Activated T-cell treated with anti-CD3 and anti-CD28 coated beads for 24 hours (primary cell): Measurements from ENCODE around the gene PTH2.
A peak's percentile ranks its signal among the peaks of the same experiment; 100 is the strongest.

Experiments
- DNase-seq: peaks from one replicate; pipeline ENCODE4 v3.0.0-alpha.2; 2020; ENCODE audit warnings: low read depth

The PTH2 gene

DNA sequence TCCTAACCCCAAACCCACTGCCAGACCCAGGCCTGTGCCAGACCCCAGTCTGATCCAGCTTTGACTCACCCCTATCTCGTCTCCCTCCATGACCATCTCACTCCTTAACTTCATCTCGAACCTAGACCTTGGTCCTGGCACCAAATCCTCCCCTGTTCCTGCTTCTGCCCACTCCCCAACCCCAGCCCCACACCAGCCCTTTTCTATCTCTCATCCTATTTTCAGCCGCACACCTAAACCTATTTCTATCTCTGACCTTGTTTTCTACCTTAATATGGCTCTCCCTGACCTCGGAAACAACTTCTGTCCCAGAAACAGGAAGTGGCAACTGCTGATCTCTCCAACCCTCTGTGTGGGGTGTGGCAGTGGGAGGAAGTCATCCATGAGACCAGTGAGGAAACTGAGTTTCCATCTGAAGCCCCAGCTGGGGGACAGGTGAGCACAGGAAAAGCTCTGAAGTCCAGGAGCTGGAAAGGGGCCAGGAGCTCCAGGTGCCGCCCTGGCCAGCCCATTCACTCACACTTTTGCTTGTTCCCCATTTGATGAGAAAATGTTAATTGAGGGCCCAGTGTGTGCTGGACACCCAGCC, 13.7 kb downstream of the PTH2 start:
- no peak for DNase-seq

DNA sequence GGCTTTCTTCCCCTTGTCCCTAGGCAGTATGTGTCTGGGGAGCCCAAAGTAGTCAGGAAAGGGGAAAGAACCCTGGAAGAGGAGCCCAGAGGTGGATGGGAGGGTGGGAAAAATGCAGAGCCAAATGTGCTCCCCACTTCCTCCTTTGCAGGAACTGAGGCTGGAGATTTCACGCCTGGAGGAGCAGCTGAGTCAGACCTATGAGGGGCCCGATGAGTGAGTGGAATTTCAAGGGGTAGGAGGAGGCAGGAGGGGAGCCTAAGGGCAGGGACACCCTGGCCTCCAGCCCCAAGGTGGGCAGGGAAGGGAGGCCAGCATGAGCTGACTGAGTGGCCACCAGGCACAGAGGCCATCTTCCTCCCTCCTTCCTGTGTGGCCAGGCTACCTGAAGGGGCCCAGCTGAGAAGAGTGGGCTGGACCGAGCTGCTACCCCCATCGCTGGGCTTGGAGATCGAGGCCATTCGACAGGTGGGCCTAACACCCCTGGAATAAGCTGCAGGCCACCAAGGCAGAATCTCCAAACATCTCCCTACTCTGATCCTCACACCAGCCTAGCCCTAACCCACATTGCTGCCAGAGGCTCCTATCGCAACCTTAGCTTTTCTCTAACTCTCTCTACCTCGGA, 14.3 kb downstream of the PTH2 start:
- DNase-seq, result no peak

DNA sequence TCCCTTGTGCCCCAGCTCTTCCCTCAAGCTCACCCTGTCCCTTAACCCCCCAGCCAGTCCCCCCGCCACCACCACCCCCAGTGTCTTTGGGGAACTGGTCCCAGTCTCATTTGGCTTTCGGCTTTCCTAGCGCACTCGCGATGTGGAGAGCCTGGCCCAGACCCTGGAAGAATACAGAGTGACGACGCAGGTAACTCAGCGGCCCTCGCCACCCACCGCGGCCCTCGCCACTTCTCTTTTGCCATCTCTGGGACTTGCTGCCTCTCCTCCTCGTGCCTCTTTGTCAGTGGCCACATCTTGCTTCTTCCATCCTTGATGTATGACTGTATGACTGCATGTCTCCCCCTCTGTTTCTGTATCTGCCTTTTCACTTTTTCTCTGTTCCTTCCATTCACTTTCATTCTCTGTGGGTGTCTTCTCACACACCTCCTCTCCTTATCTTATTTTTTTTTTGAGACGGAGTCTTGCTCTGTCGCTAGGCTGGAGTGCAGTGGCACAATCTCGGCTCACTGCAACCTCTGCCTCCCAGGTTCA, 15.7 kb downstream of the PTH2 start:
- no peak for DNase-seq

DNA sequence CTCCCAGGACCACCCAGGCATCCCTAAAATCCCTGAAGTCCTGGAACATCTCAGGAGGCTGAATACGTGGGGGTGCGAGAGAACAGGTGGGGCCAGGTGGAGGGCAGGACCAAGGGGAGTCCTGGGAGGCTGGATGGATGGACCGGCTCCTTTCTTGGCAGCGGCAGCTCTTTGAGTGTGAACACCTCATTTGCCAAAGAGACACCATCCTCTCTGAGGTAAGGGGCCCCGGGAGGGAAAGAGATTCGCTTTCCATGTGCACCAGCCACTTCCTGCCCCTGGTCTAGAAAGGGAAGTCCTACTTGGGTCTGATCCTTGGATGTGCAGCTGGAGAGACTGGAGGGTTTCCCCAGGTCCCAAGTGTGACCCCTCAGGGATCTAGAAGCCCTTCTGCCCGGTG, 16.2 kb downstream of the PTH2 start:
- no peak for DNase-seq

GRCh38 chr19:49403404-49404187, 19.6 kb downstream of the PTH2 start:
- no peak for DNase-seq

DNA sequence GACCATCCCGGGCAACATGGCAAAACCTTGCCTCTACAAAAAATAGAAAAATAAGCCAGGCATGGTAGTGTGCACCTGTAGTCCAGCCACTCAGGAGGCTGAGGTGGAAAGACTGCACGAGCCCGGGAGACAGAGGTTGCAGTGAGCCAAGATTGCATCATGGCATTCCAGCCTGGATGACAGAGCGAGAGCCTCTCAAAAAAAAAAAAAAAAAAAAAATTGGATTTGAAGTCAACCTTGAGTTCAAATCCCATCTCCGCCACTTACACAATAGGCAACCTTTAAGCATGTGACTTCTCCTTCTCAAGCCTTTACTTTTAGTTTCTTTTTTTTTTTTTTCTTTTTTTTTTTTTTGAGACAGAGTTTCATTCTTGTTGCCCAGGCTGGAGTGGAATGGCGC, 23.2 kb downstream of the PTH2 start:
- no peak for DNase-seq

DNA sequence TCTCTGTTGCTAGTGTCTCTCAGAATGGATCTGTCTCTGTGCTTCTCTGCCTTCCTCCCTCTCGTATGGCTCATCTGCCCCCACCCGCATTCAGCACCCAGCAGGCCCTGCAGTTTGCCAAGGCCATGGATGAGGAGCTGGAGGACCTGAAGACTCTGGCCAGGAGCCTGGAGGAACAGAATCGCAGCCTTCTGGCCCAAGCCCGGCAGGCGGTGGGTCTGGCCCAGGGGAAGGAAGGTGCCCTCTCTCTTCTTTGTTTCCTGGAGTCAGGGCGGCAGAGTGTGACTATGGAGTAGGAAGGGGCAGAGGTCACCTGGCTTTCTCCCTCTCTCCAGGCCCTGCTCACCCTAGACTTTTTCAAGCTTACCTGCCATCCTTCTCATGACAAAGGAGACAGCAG, 24.3 kb downstream of the PTH2 start:
- DNase-seq, result no peak

GRCh38 chr19:49398001-49398615, 25.1 kb downstream of the PTH2 start:
- DNase-seq, result no peak

DNA sequence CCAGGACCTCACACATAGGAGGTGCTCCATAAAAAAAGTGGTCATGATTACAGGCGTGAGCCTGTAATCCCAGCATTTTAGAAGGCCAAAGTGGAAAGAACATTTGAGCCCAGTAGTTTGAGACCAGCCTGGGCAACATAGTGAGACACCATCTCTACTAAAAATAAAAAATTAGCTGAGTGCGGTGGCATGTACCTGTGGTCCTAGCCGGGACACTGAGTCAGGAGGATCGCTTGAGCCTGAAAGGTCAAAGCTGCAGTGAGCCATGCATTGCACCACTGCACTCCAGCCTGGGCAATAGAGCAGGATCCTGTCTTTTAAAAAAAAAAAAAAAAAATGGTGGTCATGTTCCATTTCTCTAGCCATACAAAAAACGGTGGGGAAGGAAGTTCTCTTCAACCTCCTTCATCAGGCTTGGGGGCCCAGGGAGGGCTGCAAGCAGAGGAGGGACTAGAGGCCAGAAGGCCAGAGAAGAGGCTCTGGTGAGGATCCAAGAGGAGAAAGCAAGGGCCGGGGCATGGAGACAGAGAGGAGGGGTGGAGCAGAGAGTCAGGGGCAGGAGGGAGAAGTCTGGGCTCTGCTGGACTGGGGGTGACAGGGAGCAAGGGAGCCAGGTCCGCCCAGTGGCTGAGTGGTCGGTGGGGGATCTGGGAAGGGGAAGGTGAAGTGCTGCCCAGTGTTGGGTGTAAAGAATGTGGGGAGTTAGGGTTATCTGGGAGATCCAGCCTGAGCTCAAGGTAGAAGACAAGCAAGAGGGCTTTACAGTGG, 26.3 kb downstream of the PTH2 start:
- DNase-seq, result no peak

- DNase-seq, result no peak
Measured at GRCh38 chr19:49395581-49396407, 27.4 kb downstream of the PTH2 start.

- no peak for DNase-seq
Measured at GRCh38 chr19:49393881-49394280, 29.4 kb downstream of the PTH2 start.

DNA sequence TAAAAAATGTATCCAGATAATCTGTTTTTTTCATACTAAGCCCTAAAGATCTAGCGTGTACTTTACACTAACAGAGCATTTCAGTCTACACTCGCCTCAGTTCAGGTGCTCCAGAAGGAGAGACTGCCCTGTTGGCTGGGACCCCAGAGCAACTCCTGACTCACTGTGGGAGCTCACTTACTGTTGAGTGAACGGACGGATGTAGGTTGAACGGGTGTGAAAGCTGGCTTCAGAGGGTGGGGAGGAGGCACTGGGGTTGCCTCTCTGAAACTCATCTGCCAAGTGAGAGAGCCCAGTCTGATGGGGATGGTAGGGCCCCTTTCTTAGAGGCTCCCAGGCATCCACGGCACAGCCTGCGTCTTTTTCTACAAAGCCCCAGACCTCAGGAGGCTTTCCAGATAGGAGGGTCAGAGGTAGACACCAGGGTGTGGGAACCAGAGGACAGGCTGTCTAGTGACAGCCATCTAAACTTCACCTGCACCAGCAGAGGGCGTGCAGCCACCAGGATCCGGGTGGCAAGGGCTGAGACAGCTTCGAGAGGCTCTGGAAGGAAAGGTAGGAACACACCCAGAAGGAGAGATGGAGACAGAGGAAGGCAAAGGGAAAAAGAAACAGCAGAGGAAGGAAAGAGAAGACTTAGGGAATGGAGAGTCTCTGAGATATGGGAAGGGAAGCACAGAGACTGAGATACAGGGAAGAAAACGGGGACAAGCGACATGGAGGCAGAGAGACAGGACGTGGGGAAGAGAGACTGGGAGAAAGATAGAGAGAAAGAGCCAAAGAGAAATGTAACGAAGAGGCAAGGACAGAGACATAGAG, 31.5 kb downstream of the PTH2 start:
- DNase-seq, result peak; percentile 72

GRCh38 chr19:49390929-49391359, 32.3 kb downstream of the PTH2 start:
- DNase-seq, result no peak

GRCh38 chr19:49390131-49390928, 32.9 kb downstream of the PTH2 start:
- no peak for DNase-seq

DNA sequence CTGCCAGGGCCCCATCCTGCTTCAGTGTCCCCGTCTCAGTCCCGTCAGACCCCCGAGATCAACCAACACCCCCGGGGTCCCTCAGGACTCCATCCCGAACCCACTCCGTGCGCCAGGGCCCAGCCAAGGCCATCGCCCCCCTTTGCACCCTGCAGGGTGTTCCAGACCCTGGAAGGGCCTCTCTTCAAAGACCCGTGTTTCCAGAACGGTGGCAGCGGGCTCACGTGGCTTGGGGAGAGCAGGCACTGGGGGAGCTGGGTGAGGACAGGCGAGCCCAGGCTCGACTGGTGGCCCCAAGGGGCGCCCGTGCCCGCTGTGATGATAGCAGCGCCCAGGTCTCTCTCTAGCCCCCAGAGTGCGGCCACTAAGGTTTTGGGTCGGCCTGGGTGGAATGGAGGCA, 33.8 kb downstream of the PTH2 start:
- DNase-seq, result no peak

DNA sequence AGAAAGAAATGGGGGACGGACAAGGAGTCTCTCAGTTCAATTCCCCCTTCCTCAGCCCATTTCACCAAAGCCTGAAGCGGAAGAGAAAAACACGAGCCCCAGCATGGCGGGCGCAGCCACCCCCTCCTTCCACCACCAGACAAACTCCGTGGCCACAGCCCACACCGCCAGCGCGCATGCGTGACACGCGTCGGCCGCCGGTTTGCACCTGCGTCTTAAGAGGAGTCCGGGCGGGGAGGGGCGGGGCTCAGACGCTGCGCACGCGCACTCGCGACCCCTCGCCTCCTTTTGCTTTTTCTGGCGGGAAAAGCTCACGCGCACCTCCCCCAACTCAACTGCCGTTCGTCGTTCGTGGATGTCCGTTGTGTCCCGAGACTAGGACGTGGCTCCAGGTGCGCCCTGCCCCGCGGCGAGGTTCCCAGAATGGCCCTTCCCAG, 35.3 kb downstream of the PTH2 start, which contains the start of gene KASH5:
Gene KASH5, plus strand, starts transcription at position 314 of the 437 bp plus-strand sequence. CDS start 2,635 bp downstream, outside the sequence.
- peak; percentile 85 for DNase-seq

GRCh38 chr19:49383599-49383998, 39.6 kb downstream of the PTH2 start:
- DNase-seq, result no peak

- no peak for DNase-seq
Measured at GRCh38 chr19:49382639-49383038, 40.6 kb downstream of the PTH2 start.

- no peak for DNase-seq
Measured at GRCh38 chr19:49380391-49380790, 42.9 kb downstream of the PTH2 start.
